Tibial nerve (tissue), 3 donors: ENCODE data around the gene SLC12A9.

Experiments used
- CTCF ChIP-seq, 5 experiments: fragments of 200-600 bp in 3 of 5; fragments of 450-650 bp in 2 of 5; sonication (generic) in 3 of 5; IDR thresholded peaks; one replicate each; pipeline ENCODE4 v1.5.1; 2016 to 2019; ENCODE audit warnings: antibody characterized with exemption in 5 of 5, mild to moderate bottlenecking in 3 of 5, moderate library complexity in 2 of 5
- POLR2A ChIP-seq, 2 donors: fragments of 450-650 bp; IDR thresholded peaks; one replicate each; pipeline ENCODE4 v1.6.1; 2017; ENCODE audit warnings: antibody characterized with exemption in 2 of 2, mild to moderate bottlenecking in 2 of 2, moderate library complexity in 2 of 2

- TF ChIP-seq CTCF (IDR thresholded peaks at IDR 0.05) (no peak), POLR2A (IDR thresholded peaks at IDR 0.05) (no peak)
These were observed 11.8 kb downstream of the SLC12A9 start for GRCh38 chr7:100864263-100864845.
